Brain microvascular endothelial cell (primary cell): ENCODE measurements around the gene CLSTN2.

ENCODE experiments used
- DNase-seq: peaks from one replicate; pipeline ENCODE4 v3.0.0-alpha.2; 2020
- H3K27ac ChIP-seq: fragments of 250-450 bp; sonication (Bioruptor Pico); 2 replicates; pipeline ENCODE4 v1.5.1; 2020; ENCODE audit warnings: mild to moderate bottlenecking, moderate library complexity
- H3K27me3 ChIP-seq: fragments of 250-450 bp; sonication (Bioruptor Pico); replicated peaks from 2 replicates; pipeline ENCODE4 v1.5.1; 2020; ENCODE audit warnings: mild to moderate bottlenecking
- H3K36me3 ChIP-seq: fragments of 250-450 bp; sonication (Bioruptor Pico); replicated peaks from 2 replicates; pipeline ENCODE4 v1.5.1; 2020; ENCODE audit warnings: mild to moderate bottlenecking
- H3K4me3 ChIP-seq: 2 replicates; pipeline ENCODE4 v1.5.1; 2011; ENCODE audit warnings: low read depth, mild to moderate bottlenecking, control low read depth, low read length, moderate library complexity
- in situ Hi-C: cut with HindIII; loops from 2 replicates; pipeline ENCODE4 v1.10.0; 2017; ENCODE audit warnings: low sequenced_read_pairs, low pct_ligation_motif_present
- TF ChIP-seq, protein P1 (sequence below): IDR thresholded peaks from 2 replicates; pipeline ENCODE4 v1.5.1; 2011; ENCODE audit warnings: low read depth, mild to moderate bottlenecking, moderate library complexity, low read length, control low read depth, inconsistent platforms; ENCODE audit errors: missing control alignments

CLSTN2 gene

DNA sequence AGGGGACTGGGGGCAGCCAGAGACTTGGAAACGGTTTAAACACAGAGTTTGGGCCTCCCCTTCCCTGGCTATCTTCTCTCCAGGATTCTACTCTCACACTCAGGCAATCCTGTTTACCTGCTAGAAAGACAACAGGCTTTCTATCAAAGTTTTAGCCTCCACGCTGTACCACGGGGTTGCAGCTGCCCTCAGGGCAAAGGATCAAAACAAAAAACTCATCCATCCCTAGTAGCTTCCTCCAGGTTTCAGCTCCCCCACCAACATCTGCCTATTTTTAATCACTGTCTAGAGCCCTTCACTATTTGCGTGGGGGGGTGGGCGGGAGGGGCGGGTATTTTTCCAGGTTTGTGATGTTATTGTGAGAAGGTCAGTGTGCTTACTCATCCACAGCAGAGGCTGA, 456.1 kb downstream of the CLSTN2 start:
- in situ Hi-C loops, result no loop called here

DNA sequence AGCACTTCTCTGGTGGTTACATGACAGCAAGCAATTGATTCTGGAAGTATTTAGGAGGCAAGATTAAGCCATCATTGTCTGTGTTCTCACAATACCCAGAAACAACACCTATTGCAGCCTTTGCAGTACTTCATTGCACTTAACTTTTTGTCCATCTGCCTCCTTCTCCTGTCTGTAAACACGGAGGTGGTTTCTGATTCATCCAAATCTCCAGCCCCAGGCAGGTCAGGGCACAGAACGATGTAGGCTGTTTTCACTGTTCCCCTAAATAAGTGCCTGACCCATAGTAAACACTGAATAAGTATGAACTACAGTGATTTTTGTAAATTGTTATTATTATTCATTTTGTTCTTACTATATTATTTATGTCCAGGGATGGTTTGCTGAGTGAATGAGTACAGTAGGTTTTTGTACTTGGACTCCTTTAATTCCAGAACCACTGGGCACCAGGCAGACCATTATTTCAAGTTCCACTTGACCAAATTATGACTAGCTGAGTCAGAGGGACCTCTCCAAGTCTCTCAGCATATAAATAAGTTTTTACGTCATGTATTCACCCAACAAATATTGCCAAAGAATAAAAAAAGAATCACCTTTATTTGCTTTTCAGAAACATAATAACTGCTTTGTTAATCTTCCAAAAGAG, 459.6 kb downstream of the CLSTN2 start:
- TF ChIP-seq, protein P1, sequence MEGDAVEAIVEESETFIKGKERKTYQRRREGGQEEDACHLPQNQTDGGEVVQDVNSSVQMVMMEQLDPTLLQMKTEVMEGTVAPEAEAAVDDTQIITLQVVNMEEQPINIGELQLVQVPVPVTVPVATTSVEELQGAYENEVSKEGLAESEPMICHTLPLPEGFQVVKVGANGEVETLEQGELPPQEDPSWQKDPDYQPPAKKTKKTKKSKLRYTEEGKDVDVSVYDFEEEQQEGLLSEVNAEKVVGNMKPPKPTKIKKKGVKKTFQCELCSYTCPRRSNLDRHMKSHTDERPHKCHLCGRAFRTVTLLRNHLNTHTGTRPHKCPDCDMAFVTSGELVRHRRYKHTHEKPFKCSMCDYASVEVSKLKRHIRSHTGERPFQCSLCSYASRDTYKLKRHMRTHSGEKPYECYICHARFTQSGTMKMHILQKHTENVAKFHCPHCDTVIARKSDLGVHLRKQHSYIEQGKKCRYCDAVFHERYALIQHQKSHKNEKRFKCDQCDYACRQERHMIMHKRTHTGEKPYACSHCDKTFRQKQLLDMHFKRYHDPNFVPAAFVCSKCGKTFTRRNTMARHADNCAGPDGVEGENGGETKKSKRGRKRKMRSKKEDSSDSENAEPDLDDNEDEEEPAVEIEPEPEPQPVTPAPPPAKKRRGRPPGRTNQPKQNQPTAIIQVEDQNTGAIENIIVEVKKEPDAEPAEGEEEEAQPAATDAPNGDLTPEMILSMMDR, result no peak
- H3K27ac ChIP-seq, result no peak overlapping the region
- in situ Hi-C loops, result no loop called here
- H3K27me3 ChIP-seq, result no peaks in the 10 kb centered on the region
- no peak overlapping the region for H3K4me3 ChIP-seq
- no peaks in the 10 kb centered on the region for H3K36me3 ChIP-seq
- no peak for DNase-seq

More for the DNA sequence above, 456.1 kb downstream of the CLSTN2 start:
- no peak for DNase-seq
- Histone ChIP-seq H3K27ac (no peak overlapping the region), H3K27me3 (no peaks in the 10 kb centered on the region), H3K36me3 (no peaks in the 10 kb centered on the region), H3K4me3 (no peak overlapping the region)
- TF ChIP-seq, protein P1, result no peak

DNA sequence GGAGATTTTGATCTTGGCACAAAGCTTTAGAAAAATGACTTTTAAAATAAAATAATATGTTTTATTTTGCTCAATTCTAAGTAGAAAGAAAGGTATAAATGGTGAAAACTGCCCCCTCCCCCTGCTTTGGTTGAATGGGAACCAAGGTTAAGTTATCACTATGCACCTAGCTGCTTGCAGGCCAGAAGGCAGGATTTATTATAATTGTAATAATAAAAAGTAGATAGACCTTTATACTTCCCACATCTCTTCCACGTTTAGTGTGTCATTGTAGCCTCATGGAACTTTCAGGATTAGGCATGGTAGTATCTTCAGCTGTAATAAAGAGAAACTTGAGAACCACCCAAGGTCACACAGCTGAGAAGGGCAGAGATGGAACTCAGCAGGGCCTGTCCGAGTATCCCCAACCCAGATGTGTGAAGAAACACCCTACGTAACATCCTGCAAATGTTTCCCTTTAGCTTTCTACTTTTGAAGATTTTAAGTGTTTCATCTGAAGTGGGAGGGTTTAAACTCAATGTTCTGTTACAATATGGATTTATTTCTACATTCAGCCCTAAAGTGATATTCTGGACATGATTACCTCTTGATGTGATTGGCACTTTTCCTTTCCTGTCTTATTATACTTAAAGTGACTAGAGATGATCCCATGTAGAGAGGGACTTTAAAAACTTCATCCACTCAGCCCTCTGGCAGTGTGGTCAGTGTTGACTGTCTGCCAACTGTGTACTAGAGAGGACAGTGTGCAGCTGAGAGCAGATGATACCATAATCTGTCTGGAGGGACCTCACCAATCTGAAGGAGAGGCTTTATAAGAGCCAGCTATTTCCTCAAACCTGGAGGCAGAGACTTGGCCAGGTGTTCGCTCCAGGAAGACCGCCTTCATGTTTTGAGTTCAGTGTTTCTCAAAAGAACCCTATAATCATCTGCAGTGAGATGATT, 460.4 kb downstream of the CLSTN2 start:
- Histone ChIP-seq H3K36me3 (no peaks in the 10 kb centered on the region), H3K27ac (no peak overlapping the region), H3K27me3 (no peaks in the 10 kb centered on the region), H3K4me3 (no peak overlapping the region)
- TF ChIP-seq, protein P1, result no peak
- in situ Hi-C loops, result no loop called here
- no peak for DNase-seq

DNA sequence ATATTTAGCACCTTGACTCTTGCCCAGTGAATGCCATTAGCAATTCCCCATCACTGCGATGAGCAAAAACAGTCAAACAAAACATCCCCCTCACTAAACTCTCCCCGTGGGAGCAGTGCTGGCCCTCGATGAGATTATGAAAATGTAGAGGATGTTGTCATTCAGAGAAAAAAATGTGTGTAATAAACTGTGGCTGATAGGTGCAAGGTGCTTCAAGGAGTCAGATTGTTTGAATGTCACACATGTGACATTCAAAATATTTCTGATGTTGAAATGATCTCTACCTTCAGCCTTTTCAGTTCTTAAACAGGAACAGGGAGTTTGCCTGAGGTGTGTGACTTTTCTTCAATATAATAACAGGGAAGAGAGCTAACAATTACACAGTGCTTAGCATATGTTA, 461.1 kb downstream of the CLSTN2 start:
- TF ChIP-seq, protein P1, result no peak
- no peaks in the 10 kb centered on the region for H3K36me3 ChIP-seq
- in situ Hi-C loops, result no loop called here
- no peak for DNase-seq
- no peak overlapping the region for H3K27ac ChIP-seq
- no peak overlapping the region for H3K4me3 ChIP-seq
- H3K27me3 ChIP-seq, result no peaks in the 10 kb centered on the region

DNA sequence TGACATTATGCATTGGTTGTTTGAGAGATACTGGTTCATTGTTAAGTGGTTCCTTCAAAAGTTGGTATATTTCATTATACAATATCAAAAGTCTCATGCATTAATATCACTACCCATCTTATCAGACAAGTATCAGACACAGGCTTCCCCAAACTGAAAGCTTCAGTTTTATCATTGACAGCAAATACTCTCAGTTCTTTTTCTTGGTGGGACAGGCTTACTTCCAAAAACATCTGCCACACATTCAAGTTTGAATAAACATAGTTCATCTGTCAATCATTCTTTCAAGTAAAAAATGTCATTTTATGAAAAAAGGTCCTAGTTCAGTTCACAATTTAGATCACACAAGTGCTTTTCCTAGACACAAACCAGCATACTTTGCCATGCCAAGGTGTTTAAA, 462.9 kb downstream of the CLSTN2 start:
- Histone ChIP-seq H3K4me3 (no peak overlapping the region), H3K27me3 (no peaks in the 10 kb centered on the region), H3K36me3 (no peaks in the 10 kb centered on the region), H3K27ac (no peak overlapping the region)
- in situ Hi-C loops, result no loop called here
- no peak for DNase-seq
- TF ChIP-seq, protein P1, result no peak
